ENCODE data around the gene TMEM45B. TPM values are rescaled to one million over a fixed set of nuclear protein-coding genes. Genes with fewer than 3 reads are reported as not detected.
"Not testable (repeated sequence)": the region's sequence is repeated elsewhere in the genome, so short reads cannot be mapped to it uniquely, and the experiment has no call there.

Gene TMEM45B
- polyA plus RNA-seq, 1 of the 3 experiments (the other 2 are of a cell fraction), result not detected

- no peak for DNase-seq
- Histone ChIP-seq H3F3A (replicated peaks; ENCODE audit: insufficient read depth) (no peaks in the 10 kb centered on the region), H4K20me1 (ENCODE audit: insufficient read depth) (no peaks in the 10 kb centered on the region), H3K27ac (ENCODE audit: low read depth in 2 of 2, low read length in 1 of 2) (no peak overlapping the region), H3K79me2 (ENCODE audit: insufficient read depth) (no peaks in the 10 kb centered on the region), H3K4me2 (no peak overlapping the region), H3K27me3 (ENCODE audit: insufficient read depth) (no peaks in the 10 kb centered on the region), H3K9me2 (no peaks in the 10 kb centered on the region), H3K9me3 (no peaks in the 10 kb centered on the region), H3K4me1 (ENCODE audit: control insufficient read depth in 1 of 2, insufficient read depth in 2 of 2, low read depth in 1 of 2, low read length in 1 of 2) (no peaks in the 10 kb centered on the region), H3K9ac (no peak overlapping the region), H2AFZ (ENCODE audit: low read depth) (no peak overlapping the region), H3K4me3 (ENCODE audit: low read depth in 2 of 2, low read length in 1 of 2) (no peak overlapping the region), H3K36me3 (replicated peaks in 1 of 2; ENCODE audit: control insufficient read depth in 1 of 2, insufficient read depth in 2 of 2, low read length in 1 of 2) (no peaks in the 10 kb centered on the region)
- TF ChIP-seq USF1 (IDR thresholded peaks at IDR 0.05; ENCODE audit: borderline replicate concordance, low read depth), result no peak
- TF ChIP-seq PBX3 (IDR thresholded peaks at IDR 0.05), result no peak
- TF ChIP-seq, protein P1, sequence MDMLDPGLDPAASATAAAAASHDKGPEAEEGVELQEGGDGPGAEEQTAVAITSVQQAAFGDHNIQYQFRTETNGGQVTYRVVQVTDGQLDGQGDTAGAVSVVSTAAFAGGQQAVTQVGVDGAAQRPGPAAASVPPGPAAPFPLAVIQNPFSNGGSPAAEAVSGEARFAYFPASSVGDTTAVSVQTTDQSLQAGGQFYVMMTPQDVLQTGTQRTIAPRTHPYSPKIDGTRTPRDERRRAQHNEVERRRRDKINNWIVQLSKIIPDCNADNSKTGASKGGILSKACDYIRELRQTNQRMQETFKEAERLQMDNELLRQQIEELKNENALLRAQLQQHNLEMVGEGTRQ (IDR thresholded peaks at IDR 0.05; ENCODE audit: borderline replicate concordance, low read depth, low read length), result no peak
- 0% methylated on average over 1 of the region's 2 CpGs for WGBS (ENCODE audit: low lambda C conversion rate)
- ChIA-PET POLR2A (no interaction called here), CTCF (interaction anchor here (1.0 kb wide), 1 partner anchor 338 kb away, joined by 3 read pairs; no protein-coding TSS in a partner anchor)
These were observed 20.6 kb upstream of the TMEM45B start for GRCh38 chr11:129795089-129795488.

GRCh38 chr11:129798212-129798611 lies 17.4 kb upstream of the TMEM45B start:
- H3K27ac ChIP-seq (ENCODE audit: low read depth in 2 of 2, low read length in 1 of 2), result no peak overlapping the region
- H3F3A ChIP-seq (replicated peaks; ENCODE audit: insufficient read depth), result no peaks in the 10 kb centered on the region
- H3K9me2 ChIP-seq, result no peaks in the 10 kb centered on the region
- no peaks in the 10 kb centered on the region for H3K36me3 ChIP-seq (replicated peaks in 1 of 2; ENCODE audit: control insufficient read depth in 1 of 2, insufficient read depth in 2 of 2, low read length in 1 of 2)
- no peak overlapping the region for H3K4me2 ChIP-seq
- H3K4me3 ChIP-seq (ENCODE audit: low read depth in 2 of 2, low read length in 1 of 2), result no peak overlapping the region
- H3K27me3 ChIP-seq (ENCODE audit: insufficient read depth), result no peaks in the 10 kb centered on the region
- no peaks in the 10 kb centered on the region for H3K9me3 ChIP-seq
- no peak for TF ChIP-seq FOXM1 (IDR thresholded peaks at IDR 0.05; ENCODE audit: low read depth)
- no peak for TF ChIP-seq MEF2A (IDR thresholded peaks at IDR 0.05; ENCODE audit: borderline replicate concordance, low read depth)
- TF ChIP-seq, protein P2, sequence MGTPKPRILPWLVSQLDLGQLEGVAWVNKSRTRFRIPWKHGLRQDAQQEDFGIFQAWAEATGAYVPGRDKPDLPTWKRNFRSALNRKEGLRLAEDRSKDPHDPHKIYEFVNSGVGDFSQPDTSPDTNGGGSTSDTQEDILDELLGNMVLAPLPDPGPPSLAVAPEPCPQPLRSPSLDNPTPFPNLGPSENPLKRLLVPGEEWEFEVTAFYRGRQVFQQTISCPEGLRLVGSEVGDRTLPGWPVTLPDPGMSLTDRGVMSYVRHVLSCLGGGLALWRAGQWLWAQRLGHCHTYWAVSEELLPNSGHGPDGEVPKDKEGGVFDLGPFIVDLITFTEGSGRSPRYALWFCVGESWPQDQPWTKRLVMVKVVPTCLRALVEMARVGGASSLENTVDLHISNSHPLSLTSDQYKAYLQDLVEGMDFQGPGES (IDR thresholded peaks at IDR 0.05; ENCODE audit: low read depth, low read length), result no peak
- TF ChIP-seq USF1 (IDR thresholded peaks at IDR 0.05; ENCODE audit: borderline replicate concordance, low read depth), result no peak
- no peak for TF ChIP-seq EZH2phosphoT487 (IDR thresholded peaks at IDR 0.05; ENCODE audit: borderline replicate concordance, low read depth)
- no peak for TF ChIP-seq CHD2 (IDR thresholded peaks at IDR 0.05; ENCODE audit: low read length, partially characterized antibody)
- no peak for TF ChIP-seq GATA2 (CRISPR knock-in tag; IDR thresholded peaks at IDR 0.05)
- no peak overlapping the region for H2AFZ ChIP-seq (ENCODE audit: low read depth)
- CTCF ChIA-PET, result no interaction called here
- H3K79me2 ChIP-seq (ENCODE audit: insufficient read depth), result no peaks in the 10 kb centered on the region
- POLR2A ChIA-PET, result no interaction called here
- no peaks in the 10 kb centered on the region for H4K20me1 ChIP-seq (ENCODE audit: insufficient read depth)
- no peaks in the 10 kb centered on the region for H3K4me1 ChIP-seq (ENCODE audit: control insufficient read depth in 1 of 2, insufficient read depth in 2 of 2, low read depth in 1 of 2, low read length in 1 of 2)
- WGBS (ENCODE audit: low lambda C conversion rate), result 11% methylated on average over 2 of the region's 2 CpGs
- DNase-seq, result no peak
- H3K9ac ChIP-seq, result no peak overlapping the region

GRCh38 chr11:129800162-129800561 lies 15.5 kb upstream of the TMEM45B start:
- H3K4me2 ChIP-seq; H3K4me1 ChIP-seq (ENCODE audit: control insufficient read depth in 1 of 2, insufficient read depth in 2 of 2, low read depth in 1 of 2, low read length in 1 of 2); H3K9ac ChIP-seq; H3K4me3 ChIP-seq (ENCODE audit: low read depth in 2 of 2, low read length in 1 of 2); H3K27ac ChIP-seq (ENCODE audit: low read depth in 2 of 2, low read length in 1 of 2); H3K79me2 ChIP-seq (ENCODE audit: insufficient read depth); DNase-seq; H3K36me3 ChIP-seq (replicated peaks in 1 of 2; ENCODE audit: control insufficient read depth in 1 of 2, insufficient read depth in 2 of 2, low read length in 1 of 2); H2AFZ ChIP-seq (ENCODE audit: low read depth); H3K9me3 ChIP-seq; H3K9me2 ChIP-seq; POLR2A ChIA-PET; H3K27me3 ChIP-seq (ENCODE audit: insufficient read depth); H3F3A ChIP-seq (replicated peaks; ENCODE audit: insufficient read depth); CTCF ChIA-PET; H4K20me1 ChIP-seq (ENCODE audit: insufficient read depth): not testable (repeated sequence)
- 0% methylated on average over 1 of the region's 1 CpG for WGBS (ENCODE audit: low lambda C conversion rate)
